AG09309 (cell line): ENCODE measurements around the gene NLGN1.

Experiments
- DNase-seq: peaks from one replicate; pipeline ENCODE4 v3.0.0-alpha.2; 2010; ENCODE audit warnings: low read depth
- H3K4me3 ChIP-seq: 2 replicates; pipeline ENCODE4 v1.5.1; 2011; ENCODE audit warnings: mild to moderate bottlenecking, low read depth, low read length, moderate library complexity; ENCODE audit not compliant: control insufficient read depth
- CTCF ChIP-seq: IDR thresholded peaks from 2 replicates; pipeline ENCODE4 v1.5.1; 2011; ENCODE audit warnings: mild to moderate bottlenecking, low read depth, low read length, inconsistent platforms; ENCODE audit not compliant: insufficient read depth, control insufficient read depth; ENCODE audit errors: missing control alignments

The NLGN1 gene

GRCh38 chr3:174191895-174192294 is 794.4 kb downstream of the NLGN1 start:
- H3K4me3 ChIP-seq = no peak overlapping the region
- no peak for TF ChIP-seq CTCF
- no peak for DNase-seq

GRCh38 chr3:174192471-174192870 is 794.9 kb downstream of the NLGN1 start:
- TF ChIP-seq CTCF = no peak
- no peak for DNase-seq
- H3K4me3 ChIP-seq = no peak overlapping the region

- TF ChIP-seq CTCF = no peak
- H3K4me3 ChIP-seq = no peak overlapping the region
- DNase-seq = peak; percentile 11
These were observed 796.1 kb downstream of the NLGN1 start for GRCh38 chr3:174193604-174194003.

GRCh38 chr3:174197416-174197815 is 799.9 kb downstream of the NLGN1 start:
- DNase-seq = no peak
- H3K4me3 ChIP-seq = no peak overlapping the region
- no peak for TF ChIP-seq CTCF

- no peak for TF ChIP-seq CTCF
- no peak for DNase-seq
- no peak overlapping the region for H3K4me3 ChIP-seq
These were observed 800.7 kb downstream of the NLGN1 start for GRCh38 chr3:174198199-174198598.

GRCh38 chr3:174199696-174200095 is 802.2 kb downstream of the NLGN1 start:
- no peak overlapping the region for H3K4me3 ChIP-seq
- TF ChIP-seq CTCF = no peak
- no peak for DNase-seq

- DNase-seq = no peak
These were observed 804.6 kb downstream of the NLGN1 start for GRCh38 chr3:174202116-174202515.

More at GRCh38 chr3:174202116-174202515, 804.6 kb downstream of the NLGN1 start:
- no peak overlapping the region for H3K4me3 ChIP-seq
- no peak for TF ChIP-seq CTCF
